ENCODE measurements around the gene ASTL.

Gene ASTL

GRCh38 chr2:96083064-96083939, 55.0 kb downstream of the ASTL start:
- no peak for DNase-seq (ENCODE audit: low read depth)

GRCh38 chr2:96082211-96083063, 55.9 kb downstream of the ASTL start:
- DNase-seq (ENCODE audit: low read depth): no peak

DNA sequence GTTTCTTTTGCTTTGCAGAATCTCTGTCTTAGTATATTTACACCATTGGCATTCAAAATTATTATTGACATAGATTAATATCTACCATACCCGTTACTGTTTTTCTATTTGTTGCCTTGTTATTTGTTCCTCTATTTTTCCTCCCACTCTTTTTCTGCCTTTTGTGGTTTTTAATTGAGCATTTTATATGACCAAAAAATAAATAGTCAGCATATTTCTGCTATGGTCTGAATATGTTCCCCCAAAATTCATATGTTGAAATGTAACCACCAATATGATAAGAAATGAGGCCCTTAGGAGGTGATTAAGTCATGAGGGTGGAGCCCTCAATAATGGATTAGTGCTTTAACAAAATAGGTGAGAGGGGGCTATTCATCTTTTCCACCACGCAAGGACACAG, 57.3 kb downstream of the ASTL start:
- no peak for DNase-seq (ENCODE audit: low read depth)

DNA sequence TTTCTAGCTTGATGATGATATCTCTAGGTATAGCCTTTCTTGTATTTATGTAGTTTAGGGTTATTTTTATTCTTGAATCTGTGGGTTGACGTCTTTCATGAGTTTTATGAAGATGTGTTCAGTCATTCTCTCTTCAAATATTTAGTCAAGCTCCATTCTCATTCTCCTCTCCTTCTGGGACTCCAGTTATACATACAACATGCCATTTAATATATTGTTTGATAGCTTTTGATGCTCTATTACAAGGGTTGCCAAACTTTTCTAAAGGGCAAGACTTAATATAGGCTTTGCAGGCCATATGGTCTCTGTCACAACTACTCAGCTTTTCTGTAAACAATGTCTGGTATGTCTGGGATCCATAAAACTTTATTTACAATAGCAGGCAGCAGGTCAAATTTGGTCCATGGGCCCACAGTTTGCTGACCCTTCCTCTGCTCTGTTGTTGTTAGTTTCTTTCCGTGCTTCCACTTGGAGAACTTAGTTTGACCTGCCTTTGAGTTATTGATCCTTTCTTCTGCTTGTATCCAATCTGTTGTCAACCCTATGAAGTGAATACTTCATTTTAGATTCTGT, 63.0 kb downstream of the ASTL start:
- DNase-seq (ENCODE audit: low read depth): no peak

DNA sequence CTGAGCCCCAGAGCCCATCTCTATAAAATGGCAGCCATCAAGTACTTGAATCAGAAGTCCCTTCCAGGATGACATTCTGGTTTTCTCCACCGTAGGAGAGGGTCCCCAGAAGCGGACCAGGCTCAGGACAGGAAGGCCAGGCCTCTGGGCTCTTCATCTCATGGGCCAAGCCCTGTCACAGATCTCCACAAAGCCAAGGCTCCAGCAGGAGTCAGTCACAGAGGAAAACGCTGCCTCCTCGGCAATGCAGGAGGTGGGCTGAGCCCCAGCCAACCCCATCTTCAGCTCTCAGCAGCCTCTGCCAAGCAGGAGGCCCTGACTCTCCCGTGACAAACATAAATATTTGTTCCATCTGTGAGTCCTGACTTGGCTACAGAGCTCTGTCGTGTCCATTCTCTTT, 64.1 kb downstream of the ASTL start:
- DNase-seq (ENCODE audit: low read depth): no peak

- no peak for DNase-seq (ENCODE audit: low read depth)
Observed at GRCh38 chr2:96073170-96073775, 65.0 kb downstream of the ASTL start.

Data from stimulated activated CD8-positive, alpha-beta memory T cell treated with anti-CD3 and anti-CD28 coated beads, Interleukin-15, amount 100 ng/mL, for 24 hours (primary cell).